HG03108 (cell line): Measurements from ENCODE around the gene ADAMTS17.

Source experiments
- ATAC-seq: cut with Tn5 transposase; IDR thresholded peaks from one replicate; pipeline ENCODE4 v1.9.1; 2021; ENCODE audit warnings: moderate library complexity; ENCODE audit not compliant: unreplicated experiment

Gene ADAMTS17

DNA sequence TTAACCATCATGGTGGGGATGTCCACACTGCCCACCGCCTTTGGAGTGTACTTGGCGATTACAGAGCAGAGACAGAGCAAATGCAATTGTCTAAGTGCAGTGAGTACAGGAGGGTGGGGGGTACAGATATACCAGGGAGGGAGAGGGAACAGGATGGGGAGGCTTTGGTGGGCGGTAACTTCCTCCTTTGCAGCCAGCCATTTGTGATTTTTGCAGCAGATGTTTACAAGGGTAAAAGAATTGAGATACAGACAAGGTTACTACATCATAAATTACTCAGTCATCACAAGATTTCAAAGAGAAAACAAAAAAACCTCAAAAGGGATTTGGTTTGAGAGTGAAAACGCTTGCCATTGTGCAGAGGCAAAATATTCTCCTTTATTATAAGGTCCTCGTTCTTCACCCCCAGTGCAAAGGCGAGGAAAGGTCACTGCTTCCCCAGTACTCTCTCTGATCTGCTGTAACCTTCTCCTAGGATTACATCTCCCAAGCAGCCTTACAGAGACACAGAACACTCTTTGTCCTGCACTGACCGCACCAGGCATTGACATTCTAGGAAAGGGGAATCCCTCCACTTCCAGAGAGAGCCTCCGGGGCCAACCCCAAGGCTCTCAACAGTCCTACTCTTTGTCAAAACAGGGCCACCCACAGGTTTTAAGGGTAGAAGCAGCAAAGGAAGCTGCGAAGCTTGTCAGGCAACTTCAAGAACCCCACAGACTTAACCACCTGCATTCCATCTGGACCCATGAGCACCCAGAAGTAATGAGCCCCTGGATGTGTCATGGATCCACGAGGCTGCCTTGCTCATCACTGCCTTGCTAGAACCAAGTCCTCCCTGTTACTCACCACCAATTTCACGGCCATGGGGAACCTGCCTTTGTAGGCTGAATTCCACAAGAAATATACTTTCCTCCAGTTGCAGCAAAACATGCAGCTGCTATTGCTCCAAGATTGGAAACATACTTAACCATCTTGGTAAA lies 117.3 kb downstream of the ADAMTS17 start:
- ATAC-seq: no peak

- no peak for ATAC-seq
Observed at GRCh38 chr15:100222349-100222715, 119.4 kb downstream of the ADAMTS17 start.

DNA sequence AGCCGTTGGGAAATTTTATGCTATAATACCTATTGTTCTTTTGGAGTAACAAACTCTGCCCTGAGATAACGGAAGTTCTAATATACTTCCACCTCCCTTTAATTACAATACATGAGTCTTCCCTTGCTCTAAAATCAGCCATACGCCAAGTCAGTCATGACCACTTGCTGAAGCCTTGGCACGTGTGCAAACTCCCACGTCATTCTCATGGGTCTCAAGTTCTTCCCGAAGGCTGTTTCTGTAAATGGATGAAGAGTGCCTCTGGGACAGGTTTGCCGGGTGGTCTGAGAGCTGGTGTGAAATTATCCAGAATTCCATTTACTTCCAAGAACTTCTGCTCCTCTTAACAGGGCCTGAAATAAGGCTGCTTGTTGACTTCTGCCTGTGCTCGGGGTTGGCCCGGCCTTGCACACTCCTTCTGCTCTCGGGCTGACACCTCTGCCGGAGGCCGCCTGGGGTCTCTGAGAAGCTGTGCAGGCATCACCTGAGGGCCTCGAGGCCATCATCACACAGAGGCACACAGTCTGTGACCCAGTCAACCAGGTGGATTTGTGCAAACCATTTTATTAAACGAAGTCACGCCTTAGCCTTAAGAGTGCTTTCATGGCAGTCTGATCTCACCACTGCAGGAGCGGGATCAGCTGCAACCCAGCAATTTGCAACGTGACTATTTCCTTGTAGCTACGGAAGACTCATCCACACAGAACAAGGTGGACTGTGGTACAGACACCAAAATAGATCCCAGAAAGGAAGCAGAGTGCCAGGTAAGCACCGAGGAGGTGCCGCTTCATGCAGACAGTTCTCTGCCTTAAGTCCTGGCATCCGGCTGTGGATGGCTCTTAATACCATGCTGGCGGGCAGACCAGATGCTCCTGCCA lies 120.1 kb downstream of the ADAMTS17 start:
- no peak for ATAC-seq

DNA sequence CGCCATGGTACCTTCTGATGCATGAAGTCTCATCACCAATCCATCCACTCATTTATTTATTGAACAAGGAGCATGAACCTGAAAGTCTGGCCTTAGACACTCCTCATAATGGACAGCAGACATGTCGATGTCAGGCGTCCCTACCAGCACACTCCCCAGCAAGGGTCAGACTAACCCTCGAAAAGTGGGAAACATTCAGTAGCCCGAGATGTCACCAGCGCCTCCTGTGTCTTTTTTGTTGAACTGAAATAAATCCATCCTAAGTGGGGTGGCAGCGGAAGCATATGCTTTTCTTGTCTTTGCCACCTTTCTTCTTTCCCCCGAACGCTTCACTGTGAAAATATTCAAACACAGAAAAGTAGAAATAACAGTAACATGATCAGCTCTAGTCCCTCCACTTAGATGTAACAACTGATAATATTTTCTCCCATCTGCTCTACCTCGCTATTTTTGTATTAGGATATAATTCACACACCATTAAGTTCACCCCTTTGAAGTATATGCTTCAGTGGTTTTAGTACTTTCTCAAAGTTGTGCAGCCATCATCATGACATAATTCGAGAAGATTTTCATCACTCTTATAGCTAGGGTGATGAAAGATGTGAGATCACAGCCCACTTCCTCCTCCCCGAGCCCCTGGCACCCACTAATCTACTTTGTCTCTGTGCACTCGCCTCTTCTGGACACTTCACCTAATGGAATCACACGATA lies 121.6 kb downstream of the ADAMTS17 start:
- no peak for ATAC-seq

DNA sequence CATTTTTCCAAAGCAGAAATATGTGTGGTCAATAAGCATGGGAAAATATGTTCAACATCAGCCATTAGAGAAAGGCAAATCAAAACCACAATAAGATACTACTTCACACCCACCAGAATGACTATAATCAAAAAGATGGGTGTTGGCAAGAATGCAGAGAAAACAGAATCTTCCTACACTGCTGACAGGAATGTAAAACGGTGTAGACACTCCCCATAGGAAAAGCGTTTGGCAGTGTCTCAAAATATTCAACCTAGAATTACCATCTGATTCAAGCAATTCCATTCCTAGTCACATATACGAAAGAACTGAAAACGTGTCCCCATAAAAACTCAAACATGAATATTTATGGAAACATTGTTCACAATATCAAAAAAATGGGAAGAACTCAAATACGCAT lies 123.3 kb downstream of the ADAMTS17 start:
- no peak for ATAC-seq

DNA sequence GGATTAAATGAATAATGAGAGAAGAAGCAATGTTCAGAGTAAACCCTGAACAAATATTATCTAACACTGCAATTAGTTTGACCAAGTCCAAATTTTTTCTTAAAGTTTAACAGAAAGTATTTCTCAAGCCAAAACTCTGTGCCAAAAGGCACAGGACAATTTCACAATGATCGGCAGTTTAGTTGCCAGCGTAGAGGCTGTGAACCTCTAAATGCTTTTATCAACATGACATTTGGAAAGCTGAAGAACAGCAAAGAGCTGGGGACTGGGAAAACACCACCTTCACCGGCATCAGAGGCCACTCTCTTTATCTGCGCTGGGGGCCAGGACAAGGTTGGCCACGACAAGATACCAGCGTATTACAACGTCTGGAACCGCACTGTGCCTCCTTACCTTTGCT lies 125.6 kb downstream of the ADAMTS17 start:
- ATAC-seq: no peak

- no peak for ATAC-seq
Observed at GRCh38 chr15:100215843-100216169, 126.0 kb downstream of the ADAMTS17 start.

DNA sequence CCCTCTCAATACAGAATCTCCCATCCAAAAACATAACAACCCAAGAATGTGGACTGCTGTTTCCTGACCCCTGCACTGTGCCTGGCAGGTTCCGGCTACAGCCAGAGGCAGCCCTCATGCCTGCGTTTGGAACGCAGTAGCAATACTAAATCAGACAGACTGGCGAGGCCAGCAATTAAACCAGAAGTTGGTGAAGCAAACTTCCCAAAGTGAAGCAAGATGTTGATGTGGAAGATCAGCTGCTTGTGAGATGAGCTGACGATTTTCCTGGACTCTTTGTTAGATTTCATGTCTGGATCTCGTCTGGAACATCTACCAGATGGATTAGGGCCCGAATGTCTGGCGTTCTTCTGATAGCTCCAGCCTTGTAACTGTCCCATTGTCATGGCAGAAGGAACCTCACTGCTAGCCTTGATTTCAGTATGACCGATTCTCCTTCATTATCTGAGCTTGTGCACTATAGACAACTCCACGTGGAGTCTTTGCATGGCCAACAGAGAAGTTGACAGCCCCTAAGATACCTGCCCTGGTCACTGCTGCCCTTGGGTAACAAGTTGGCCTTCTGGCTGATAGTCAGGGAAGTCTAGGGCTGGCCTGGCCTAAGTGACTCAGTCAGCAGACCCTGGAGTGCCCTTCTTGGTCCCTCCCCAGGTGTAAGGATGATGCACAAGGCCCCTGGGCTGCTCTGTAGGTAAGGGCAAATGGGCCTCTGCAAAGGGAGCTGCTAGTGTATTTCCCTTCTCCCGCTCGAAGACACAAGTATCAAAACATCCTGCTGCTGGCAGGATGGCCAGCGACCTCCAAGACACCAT lies 126.5 kb downstream of the ADAMTS17 start:
- ATAC-seq: no peak

- ATAC-seq: no peak
Observed at GRCh38 chr15:100211855-100212850, 129.6 kb downstream of the ADAMTS17 start.

DNA sequence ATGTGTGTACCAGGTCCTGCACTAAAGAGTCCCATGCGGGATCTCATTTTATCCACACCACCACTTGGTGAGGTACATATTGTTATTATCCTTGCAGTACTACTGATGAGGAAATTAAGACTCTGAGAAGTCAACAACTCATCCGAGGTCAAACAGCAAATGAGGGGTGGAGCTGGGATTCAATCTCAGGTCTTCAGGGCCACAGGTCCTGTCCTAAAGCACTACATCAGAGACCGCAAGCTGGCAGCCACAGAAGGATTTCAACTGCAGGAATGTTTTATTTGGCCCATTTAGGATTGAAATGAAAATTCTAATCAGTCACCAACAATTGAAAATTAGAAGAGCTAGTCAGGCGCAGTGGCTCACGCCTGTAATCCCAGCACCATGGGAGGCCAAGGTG lies 131.4 kb downstream of the ADAMTS17 start:
- no peak for ATAC-seq

DNA sequence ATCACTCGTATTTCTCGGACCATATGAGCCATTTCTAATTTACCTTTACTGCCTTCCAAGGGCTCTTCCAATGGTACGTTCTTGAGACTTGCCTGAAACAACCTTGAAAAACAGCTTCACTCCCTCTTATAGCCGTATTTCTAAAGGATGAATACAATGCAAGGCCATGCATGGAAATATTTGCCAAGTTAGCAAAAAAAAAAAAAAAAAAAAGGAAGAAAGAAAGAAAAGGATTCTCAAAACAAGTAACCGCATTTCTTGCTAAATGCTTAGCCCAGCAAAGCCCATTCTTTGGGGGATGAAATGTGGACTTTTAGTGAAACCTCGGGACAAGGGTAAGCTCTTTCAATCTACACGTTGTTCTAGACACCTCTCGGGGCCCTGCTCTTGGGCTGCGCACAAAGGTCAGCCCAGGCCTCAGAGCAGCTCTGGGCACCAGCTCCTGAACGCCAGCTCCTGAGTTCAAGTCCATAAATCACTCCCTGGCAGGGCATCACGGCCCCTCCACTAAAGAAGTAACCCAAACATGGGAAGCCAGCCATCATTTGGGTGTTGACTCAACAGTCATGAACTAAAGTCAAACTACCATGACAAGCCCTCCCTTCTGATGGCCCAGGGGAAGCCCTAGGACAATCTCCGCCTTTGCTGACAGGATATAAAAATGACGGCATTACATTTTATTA lies 132.7 kb downstream of the ADAMTS17 start:
- ATAC-seq: no peak

DNA sequence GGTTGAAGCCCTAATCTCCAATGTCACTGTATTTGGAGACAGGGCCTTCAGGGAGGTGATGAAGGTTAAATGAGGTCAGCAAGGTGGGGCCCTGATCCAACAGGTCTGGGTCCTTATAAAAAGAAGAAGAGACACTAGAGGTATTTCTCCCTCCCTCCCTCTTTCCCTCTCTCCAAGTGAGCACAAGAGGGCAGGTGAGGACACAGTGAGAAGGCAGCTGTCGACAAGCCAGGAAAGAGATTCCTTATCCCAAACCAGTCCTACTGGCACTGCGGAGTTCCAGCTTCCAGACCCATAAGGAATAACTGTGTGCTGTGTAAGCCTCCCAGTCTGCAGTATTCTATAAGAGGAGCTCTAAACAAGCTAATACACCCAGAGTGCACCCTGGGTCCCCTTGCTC lies 134.7 kb downstream of the ADAMTS17 start:
- no peak for ATAC-seq

- no peak for ATAC-seq
Observed at GRCh38 chr15:100206643-100207042, 135.1 kb downstream of the ADAMTS17 start.

DNA sequence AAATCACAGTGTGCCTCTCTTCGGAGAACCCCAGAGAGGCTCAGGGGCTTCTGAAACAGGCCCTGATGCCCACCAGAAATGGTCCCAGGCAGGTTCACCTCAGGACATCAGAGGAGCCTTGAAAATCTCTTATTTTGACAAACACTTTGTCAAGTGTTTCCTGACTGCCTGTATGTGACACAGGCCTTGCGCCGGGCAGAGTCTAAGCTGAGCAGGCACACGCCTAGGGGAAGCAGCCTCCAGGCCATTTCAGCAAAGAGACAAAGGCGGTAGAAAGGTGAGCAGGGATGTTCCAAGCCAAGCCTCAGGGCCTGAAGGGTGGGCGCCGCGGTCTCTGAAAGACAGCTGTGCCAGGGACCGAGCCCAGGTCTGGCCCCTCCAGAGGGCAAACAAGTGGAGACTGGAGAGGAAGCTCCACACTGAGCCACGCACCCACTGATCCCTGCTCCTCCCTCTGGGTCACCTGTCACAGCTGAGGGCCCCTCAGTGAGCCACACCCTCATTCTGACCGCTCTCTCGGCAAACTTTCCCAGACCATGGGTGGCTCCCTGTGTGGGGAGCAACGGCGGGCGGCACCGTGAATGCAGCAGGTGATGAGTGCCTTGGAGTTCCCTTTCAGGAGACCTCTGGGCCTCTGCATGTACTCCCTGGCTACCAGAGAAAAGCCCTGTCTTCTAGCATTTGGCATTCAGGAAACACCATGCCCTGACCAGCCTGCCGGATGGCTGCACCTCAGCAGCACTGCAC lies 136.1 kb downstream of the ADAMTS17 start:
- no peak for ATAC-seq

GRCh38 chr15:100204771-100205170 lies 137.0 kb downstream of the ADAMTS17 start:
- ATAC-seq: no peak

DNA sequence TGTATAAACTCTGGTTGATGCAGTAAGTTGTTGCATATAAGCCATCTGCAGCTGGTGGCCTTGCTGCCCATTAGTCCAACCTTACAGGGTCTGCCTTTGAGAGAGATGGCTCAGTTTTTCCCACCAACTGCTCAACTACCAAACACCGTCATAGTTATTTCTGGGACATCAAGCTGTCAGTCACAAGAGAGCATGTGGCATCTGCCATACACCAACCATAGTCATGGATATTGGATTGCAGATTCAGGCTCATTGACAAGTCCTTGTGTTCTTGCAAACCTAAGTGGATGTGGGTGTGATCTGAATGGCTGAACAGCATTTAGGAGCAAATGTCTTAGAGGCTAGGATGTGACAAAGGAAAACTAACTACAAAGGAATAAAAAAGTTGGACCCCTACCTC lies 137.6 kb downstream of the ADAMTS17 start:
- no peak for ATAC-seq

DNA sequence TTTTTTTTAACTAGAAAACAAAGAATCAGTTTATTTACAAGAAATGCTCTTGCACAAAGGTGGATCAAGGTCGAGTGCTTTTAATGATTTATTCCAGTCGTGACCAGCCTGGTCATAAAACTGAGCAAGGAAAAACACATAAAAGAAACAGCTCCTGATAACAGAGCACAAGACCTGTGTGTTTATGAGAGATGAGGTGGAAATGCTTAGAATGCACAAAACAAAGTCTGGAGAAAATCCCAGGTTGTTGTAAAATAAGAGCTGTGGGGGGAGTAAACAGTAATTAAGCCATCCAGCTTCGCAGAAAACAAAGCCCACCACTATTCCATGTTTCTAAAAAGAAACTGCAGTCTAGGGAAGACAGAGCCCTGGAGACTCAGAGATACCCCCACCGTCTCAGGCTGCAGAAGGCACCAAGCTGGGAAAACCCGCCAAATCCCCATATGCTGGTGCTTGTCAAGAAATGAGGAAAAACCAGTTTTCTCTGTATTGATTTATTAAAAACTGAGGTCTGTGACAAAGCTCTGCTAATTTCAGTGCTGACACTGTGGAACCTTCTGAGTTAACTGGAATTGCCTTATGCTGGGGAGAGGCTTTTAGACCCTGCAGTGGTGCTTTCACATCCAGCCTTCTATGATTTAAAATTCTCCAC lies 139.3 kb downstream of the ADAMTS17 start:
- no peak for ATAC-seq
